Sigmoid colon (tissue), 7 donors: Measurements from ENCODE around the gene SELENON. TPM values are rescaled to one million over a fixed set of nuclear protein-coding genes. Genes with fewer than 3 reads are reported as not detected.

ENCODE experiments used
- DNase-seq: peaks from one replicate; pipeline ENCODE4 v3.0.0-alpha.2; 2019
- H3K27ac ChIP-seq, 4 donors: fragments of 200-600 bp; sonication (generic); one replicate each; pipeline ENCODE4 v1.5.1; 2016 to 2019; ENCODE audit warnings: mild to moderate bottlenecking in 1 of 4
- H3K27me3 ChIP-seq, 3 donors: fragments of 200-600 bp; sonication (generic); one replicate each; pipeline ENCODE4 v1.5.1; 2019; ENCODE audit warnings: mild to moderate bottlenecking in 1 of 3
- H3K36me3 ChIP-seq, 4 donors: fragments of 200-600 bp; sonication (generic); one replicate each; pipeline ENCODE4 v1.5.1; 2016 to 2019
- H3K4me1 ChIP-seq, 4 donors: fragments of 200-600 bp; sonication (generic); one replicate each; pipeline ENCODE4 v1.5.1; 2017 to 2019
- H3K4me3 ChIP-seq, 4 donors: fragments of 200-600 bp; sonication (generic); one replicate each; pipeline ENCODE4 v1.5.1; 2017 to 2019; ENCODE audit warnings: mild to moderate bottlenecking in 2 of 4, moderate library complexity in 1 of 4
- H3K9me3 ChIP-seq, 4 donors: fragments of 200-600 bp in 3 of 4; sonication (generic) in 3 of 4; one replicate each; pipeline versions ENCODE4 v1.5.1 to v1.6.1; 2013 to 2019
- EP300 ChIP-seq, 4 donors: sonication (generic); formaldehyde crosslinking; IDR thresholded peaks; one replicate each; pipeline ENCODE4 v1.6.1; 2017; ENCODE audit warnings: antibody characterized with exemption in 4 of 4
- POLR2A ChIP-seq, 2 donors: fragments of 450-650 bp; IDR thresholded peaks; one replicate each; pipeline ENCODE4 v1.6.1; 2016; ENCODE audit warnings: antibody characterized with exemption in 2 of 2, mild to moderate bottlenecking in 2 of 2, moderate library complexity in 2 of 2
- POLR2AphosphoS5 ChIP-seq, 4 donors: sonication (generic); formaldehyde crosslinking; IDR thresholded peaks; one replicate each; pipeline ENCODE4 v1.6.1; 2017; ENCODE audit warnings: antibody characterized with exemption in 4 of 4
- WGBS, 2 donors: extraction: QIAGEN DNeasy Blood & Tissue Kit; methylation state at CpG; one replicate each; pipeline ENCODE4 v1.1.7; 2013; 5-methylcytosine and 5-hydroxymethylcytosine counted together
- intact Hi-C: fragments of 100-400 bp; cut with DNase I; formaldehyde crosslinking; loops from one replicate; pipeline ENCODE4 v1.15.1; 2023
- polyA plus RNA-seq, 3 donors: library from polyadenylated mRNA; stranded (reverse); fragments of 200-250 nt; gene quantifications; one replicate each; pipeline ENCODE4 v1.2.3, GENCODE V29; 2013
- total RNA-seq, 4 donors: library from RNA; depleted of rRNA; stranded (reverse); fragments of >200 nt; gene quantifications; one replicate each; pipeline ENCODE4 v1.1.0, GENCODE V29; 2016
- TF ChIP-seq, protein P1 (sequence below), 4 experiments: fragments of 450-650 bp in 3 of 4; fragments of 200-600 bp in 1 of 4; IDR thresholded peaks; one replicate each; pipeline ENCODE4 v1.5.1; 2016 to 2019; ENCODE audit warnings: antibody characterized with exemption in 4 of 4, mild to moderate bottlenecking in 3 of 4, moderate library complexity in 2 of 4
- donor health status: healthy with polysubstance abuse.
- donor health status: Bipolar disorder and iron deficiency.
- donor health status: healthy.

The SELENON gene
- total and polyA plus RNA-seq, 7 donors: 4.6 to 37.4 (median 15.7) TPM

DNA sequence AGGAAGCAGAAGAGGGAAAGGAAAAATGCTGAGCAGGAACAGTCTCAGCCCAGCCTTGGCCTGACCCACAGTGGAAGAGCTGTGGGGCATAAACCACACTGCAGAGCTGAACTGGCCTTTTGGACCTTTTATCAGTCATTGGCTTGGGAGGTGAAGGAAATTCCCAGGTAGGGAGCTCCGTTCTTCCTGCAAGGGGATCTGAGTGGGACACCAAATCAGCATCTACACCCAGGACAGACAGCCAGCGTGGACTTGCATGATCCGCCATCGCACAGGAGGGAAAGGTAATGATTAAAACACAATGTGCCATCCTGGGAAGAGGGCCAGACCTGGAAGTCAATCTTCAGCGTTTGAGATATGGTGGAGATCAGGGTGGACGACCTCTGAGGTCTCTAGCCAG lies 18.6 kb downstream of the SELENON start:
- H3K4me3 ChIP-seq: peak overlapping the region in 2 of 4 donors; percentile 88 to 97
- 20 to 68% methylated on average over 6 of the region's 6 CpGs for WGBS, 2 donors
- H3K27ac ChIP-seq: peak overlapping the region; percentile 90 to 96 (median 91)
- DNase-seq: no peak
- TF ChIP-seq, protein P1, sequence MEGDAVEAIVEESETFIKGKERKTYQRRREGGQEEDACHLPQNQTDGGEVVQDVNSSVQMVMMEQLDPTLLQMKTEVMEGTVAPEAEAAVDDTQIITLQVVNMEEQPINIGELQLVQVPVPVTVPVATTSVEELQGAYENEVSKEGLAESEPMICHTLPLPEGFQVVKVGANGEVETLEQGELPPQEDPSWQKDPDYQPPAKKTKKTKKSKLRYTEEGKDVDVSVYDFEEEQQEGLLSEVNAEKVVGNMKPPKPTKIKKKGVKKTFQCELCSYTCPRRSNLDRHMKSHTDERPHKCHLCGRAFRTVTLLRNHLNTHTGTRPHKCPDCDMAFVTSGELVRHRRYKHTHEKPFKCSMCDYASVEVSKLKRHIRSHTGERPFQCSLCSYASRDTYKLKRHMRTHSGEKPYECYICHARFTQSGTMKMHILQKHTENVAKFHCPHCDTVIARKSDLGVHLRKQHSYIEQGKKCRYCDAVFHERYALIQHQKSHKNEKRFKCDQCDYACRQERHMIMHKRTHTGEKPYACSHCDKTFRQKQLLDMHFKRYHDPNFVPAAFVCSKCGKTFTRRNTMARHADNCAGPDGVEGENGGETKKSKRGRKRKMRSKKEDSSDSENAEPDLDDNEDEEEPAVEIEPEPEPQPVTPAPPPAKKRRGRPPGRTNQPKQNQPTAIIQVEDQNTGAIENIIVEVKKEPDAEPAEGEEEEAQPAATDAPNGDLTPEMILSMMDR (IDR thresholded peaks at IDR 0.05): no peak
- TF ChIP-seq POLR2A (IDR thresholded peaks at IDR 0.05) (no peak), EP300 (IDR thresholded peaks at IDR 0.05) (no peak), POLR2AphosphoS5 (IDR thresholded peaks at IDR 0.05) (no peak)
- H3K4me1 ChIP-seq: peaks cover 2 to 35% (median 29%) of the 10 kb centered on the region in 4 donors
- no peaks in the 10 kb centered on the region for H3K9me3 ChIP-seq
- intact Hi-C loops: loop anchor here (10.0 kb wide), 1 partner anchor 574 kb away; the partner anchor contains the start of gene RSRP1
- H3K36me3 ChIP-seq: peaks cover 9 to 39% (median 16%) of the 10 kb centered on the region in 4 donors
- no peaks in the 10 kb centered on the region for H3K27me3 ChIP-seq

DNA sequence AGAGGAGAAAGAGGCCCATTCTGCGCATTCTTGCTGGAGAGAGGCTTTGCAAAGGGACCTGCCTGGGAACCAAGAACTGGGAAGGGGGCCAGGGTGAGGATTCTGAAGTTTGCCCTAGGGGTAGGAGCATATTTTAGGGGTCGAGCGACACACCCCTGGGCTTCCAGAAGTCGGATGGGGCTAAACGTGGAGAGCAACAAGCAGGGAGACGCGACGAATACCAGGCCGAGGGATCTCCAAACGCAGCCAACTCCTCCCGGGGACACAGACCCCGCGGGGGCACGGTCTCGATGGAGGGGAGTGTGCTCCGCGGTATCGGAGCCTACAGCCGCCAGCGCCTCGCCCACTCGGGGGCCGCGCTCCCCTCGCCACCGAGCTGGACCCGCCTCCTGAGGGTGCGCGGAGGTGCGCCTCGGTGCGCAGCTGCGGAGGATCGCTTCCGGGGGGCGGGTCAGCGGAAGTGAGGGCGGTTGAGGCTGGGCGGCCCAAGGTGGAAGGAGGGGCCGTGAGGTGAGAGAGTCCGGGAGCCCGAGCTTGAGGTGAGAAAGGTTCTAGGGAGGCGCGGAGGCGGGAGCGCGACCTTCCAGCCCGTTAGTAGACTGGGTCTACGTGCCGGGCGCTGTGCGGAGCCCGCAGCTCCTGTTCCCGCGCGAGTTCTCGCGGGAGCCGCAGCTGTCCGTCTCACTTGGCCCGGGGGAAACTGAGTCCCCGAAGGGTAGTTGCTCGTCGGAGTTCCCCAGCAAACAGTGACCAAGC lies 19.7 kb downstream of the SELENON start, which contains the start of gene MTFR1L:
Gene MTFR1L (plus strand): TSS at position 464 of the 756 bp plus-strand sequence. CDS start 3,151 bp downstream, outside the sequence.
- peak; percentile 92 for DNase-seq
- no peaks in the 10 kb centered on the region for H3K9me3 ChIP-seq
- H3K4me1 ChIP-seq: peaks cover 2 to 35% (median 29%) of the 10 kb centered on the region in 4 donors
- WGBS, 2 donors: 1% methylated on average over 64 of the region's 64 CpGs
- no peaks in the 10 kb centered on the region for H3K27me3 ChIP-seq
- peaks cover 0 to 31% (median 6%) of the 10 kb centered on the region in 4 donors for H3K36me3 ChIP-seq
- peak within 1 kb of the TSS; percentile 78 to 97 (median 92) for H3K4me3 ChIP-seq
- peak within 1 kb of the TSS; percentile 90 to 96 (median 91) for H3K27ac ChIP-seq
- TF ChIP-seq EP300 (IDR thresholded peaks at IDR 0.05) (peak in 1 of 4 donors; percentile 18), POLR2A (IDR thresholded peaks at IDR 0.05) (peak; percentile 81 to 95), POLR2AphosphoS5 (IDR thresholded peaks at IDR 0.05) (peak; percentile 90 to 98 (median 96))
- TF ChIP-seq, protein P1 (IDR thresholded peaks at IDR 0.05): no peak
- intact Hi-C loops: loop anchor here (1.0 to 10.0 kb wide), 3 partner anchors 57 to 575 kb away; partner anchors contain the start of genes PAFAH2 and RSRP1

DNA sequence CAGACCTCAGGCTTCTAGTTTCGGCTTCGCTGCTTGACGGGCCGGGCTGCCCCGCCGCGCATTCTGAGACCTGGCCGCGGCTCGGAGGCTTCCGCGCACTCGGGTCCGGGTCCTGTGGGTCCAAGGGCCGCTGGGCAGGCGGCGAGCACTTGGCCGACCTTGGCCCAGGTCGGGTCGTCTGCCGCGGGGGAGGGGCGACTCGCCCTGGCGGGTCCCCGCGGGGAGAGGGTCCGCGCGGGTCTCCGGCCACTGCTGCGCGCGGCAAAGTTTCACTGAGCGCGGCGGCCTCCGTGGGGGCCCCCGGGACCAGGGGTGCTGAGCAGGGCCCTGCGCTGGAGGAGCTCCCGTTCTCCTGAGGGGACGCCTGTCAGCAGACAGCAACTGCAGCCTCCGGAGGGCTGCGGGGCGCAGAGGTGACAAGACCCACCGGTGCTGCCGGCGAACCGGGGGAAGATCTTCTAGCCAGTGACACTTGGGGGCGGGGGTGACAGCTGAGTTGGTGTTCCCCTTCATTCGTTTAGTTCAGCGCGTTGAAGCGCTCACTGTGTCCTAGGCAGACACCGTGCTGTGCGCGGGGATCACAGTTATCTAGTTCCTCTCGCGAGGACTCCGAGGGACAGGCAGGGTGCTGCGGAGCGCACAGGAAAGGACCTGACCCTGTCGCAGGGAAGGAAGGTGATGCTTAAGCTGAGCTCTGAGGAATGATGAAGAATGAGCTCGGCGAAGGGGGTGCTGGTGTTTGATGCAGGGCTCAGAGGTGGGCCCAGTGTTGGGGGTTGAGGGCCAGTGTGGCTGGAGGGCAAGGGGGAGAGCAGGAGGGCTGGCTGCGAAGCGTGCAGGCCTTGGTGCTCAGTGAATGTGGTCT lies 20.5 kb downstream of the SELENON start:
- H3K27ac ChIP-seq: peak overlapping the region; percentile 90 to 96 (median 91)
- H3K4me3 ChIP-seq: peak overlapping the region; percentile 78 to 97 (median 92)
- intact Hi-C loops: loop anchor here (5.0 kb wide), 1 partner anchor 177 kb away; the partner anchor contains the start of gene PAFAH2
- peaks cover 2 to 35% (median 29%) of the 10 kb centered on the region in 4 donors for H3K4me1 ChIP-seq
- TF ChIP-seq POLR2AphosphoS5 (IDR thresholded peaks at IDR 0.05): no peak
- TF ChIP-seq EP300 (IDR thresholded peaks at IDR 0.05): no peak
- no peak for TF ChIP-seq POLR2A (IDR thresholded peaks at IDR 0.05)
- TF ChIP-seq, protein P1 (IDR thresholded peaks at IDR 0.05): no peak
- H3K9me3 ChIP-seq: no peaks in the 10 kb centered on the region
- DNase-seq: peak; percentile 77
- H3K27me3 ChIP-seq: no peaks in the 10 kb centered on the region
- H3K36me3 ChIP-seq: peaks cover 0 to 26% (median 4%) of the 10 kb centered on the region in 4 donors
- 1% methylated on average over 67 of the region's 67 CpGs for WGBS, 2 donors

DNA sequence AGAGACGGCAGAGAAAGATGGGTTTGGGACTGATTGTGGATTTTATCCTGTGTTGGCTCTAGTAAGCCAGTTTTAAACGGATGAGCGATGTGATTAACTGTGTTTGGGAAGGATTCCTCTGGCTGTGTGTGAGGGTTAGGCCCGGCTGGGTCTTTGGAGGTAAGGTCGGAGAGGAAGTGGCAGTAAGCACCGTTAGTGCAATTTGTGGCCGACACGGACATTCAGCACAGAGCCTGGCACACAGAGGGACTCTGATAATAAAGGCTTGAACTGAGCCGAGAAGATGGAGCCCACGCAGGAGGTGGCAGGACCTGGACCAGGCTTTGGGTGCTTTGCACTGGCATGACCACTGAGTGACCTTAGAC lies 21.1 kb downstream of the SELENON start:
- TF ChIP-seq, protein P1 (IDR thresholded peaks at IDR 0.05): no peak
- no peak for DNase-seq
- H3K27me3 ChIP-seq: no peaks in the 10 kb centered on the region
- peak overlapping the region; percentile 90 to 96 (median 91) for H3K27ac ChIP-seq
- H3K4me1 ChIP-seq: peaks cover 2 to 35% (median 29%) of the 10 kb centered on the region in 4 donors
- intact Hi-C loops: loop anchor here (5.0 kb wide), 1 partner anchor 176 kb away; the partner anchor contains the start of gene PAFAH2
- WGBS, 2 donors: 30 to 31% methylated on average over 10 of the region's 10 CpGs
- no peaks in the 10 kb centered on the region for H3K9me3 ChIP-seq
- peak overlapping the region; percentile 78 to 97 (median 92) for H3K4me3 ChIP-seq
- H3K36me3 ChIP-seq: peaks cover 0 to 26% (median 5%) of the 10 kb centered on the region in 4 donors
